Epithelial cell of esophagus (primary cell): ENCODE measurements around the gene ADAD2.

Experiments
- DNase-seq: peaks from one replicate; pipeline ENCODE4 v3.0.0; 2010; ENCODE audit warnings: low read depth
- H3K4me3 ChIP-seq: 2 replicates; pipeline ENCODE4 v1.5.1; 2011; ENCODE audit warnings: mild to moderate bottlenecking, low read length, control low read depth
- CTCF ChIP-seq: IDR thresholded peaks from 2 replicates; pipeline ENCODE4 v1.5.1; 2011; ENCODE audit warnings: low read depth, mild to moderate bottlenecking, low read length, control low read depth, inconsistent platforms; ENCODE audit not compliant: insufficient read depth; ENCODE audit errors: missing control alignments

Gene ADAD2

GRCh38 chr16:84245956-84246678 lies 55.2 kb downstream of the ADAD2 start:
- TF ChIP-seq CTCF = no peak
- no peak overlapping the region for H3K4me3 ChIP-seq
- no peak for DNase-seq

GRCh38 chr16:84246679-84247077 lies 55.7 kb downstream of the ADAD2 start:
- no peak for TF ChIP-seq CTCF
- H3K4me3 ChIP-seq = no peak overlapping the region
- no peak for DNase-seq
